Dedifferentiated amniotic fluid mesenchymal stem cell (primary cell): ENCODE results near the gene RAB6A.
"Not testable (repeated sequence)": the region's sequence is repeated elsewhere in the genome, so short reads cannot be mapped to it uniquely, and the experiment has no call there.

ENCODE experiments used
- DNase-seq: peaks from one replicate; pipeline ENCODE4 v3.0.0-alpha.2; 2016; ENCODE audit errors: extremely low spot score

The RAB6A gene

DNA sequence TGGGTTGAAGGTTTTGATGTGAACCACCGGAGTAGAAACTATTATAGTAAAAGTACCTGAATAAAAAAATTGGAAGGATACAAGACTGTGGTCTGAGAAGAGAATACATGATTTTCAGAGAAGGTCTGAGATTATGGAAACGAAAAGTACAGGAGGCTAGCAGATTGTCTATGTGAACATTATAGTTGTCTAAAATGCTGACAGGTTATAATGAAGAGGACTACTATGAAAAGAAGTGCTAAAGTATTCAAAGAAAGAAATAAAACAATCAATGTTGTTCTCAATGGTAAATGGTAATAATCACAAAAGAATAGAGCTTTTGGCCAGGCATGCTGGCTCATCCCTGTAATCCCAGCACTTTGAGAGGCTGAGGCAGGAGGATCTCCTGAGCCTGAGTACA, 34.0 kb downstream of the RAB6A start:
- no peak for DNase-seq

DNA sequence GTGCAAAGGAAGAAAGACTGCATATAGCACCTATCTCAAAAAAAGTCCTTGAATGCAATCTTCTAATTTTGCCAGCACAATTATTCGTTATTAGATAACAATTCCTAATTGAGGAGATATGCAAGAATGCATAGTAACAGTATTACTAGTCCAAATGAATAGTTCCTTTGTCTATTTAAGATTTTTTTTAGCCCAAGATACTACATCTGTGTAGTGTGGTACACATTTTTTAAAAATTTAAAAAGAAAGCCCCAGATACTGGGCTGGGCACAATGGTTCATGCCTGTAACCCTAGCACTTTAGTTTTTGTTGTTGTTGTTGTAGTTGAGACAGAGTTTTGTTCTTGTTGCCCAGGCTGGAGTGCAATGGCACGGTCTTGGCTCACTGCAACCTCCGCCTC, 43.7 kb downstream of the RAB6A start:
- no peak for DNase-seq

DNA sequence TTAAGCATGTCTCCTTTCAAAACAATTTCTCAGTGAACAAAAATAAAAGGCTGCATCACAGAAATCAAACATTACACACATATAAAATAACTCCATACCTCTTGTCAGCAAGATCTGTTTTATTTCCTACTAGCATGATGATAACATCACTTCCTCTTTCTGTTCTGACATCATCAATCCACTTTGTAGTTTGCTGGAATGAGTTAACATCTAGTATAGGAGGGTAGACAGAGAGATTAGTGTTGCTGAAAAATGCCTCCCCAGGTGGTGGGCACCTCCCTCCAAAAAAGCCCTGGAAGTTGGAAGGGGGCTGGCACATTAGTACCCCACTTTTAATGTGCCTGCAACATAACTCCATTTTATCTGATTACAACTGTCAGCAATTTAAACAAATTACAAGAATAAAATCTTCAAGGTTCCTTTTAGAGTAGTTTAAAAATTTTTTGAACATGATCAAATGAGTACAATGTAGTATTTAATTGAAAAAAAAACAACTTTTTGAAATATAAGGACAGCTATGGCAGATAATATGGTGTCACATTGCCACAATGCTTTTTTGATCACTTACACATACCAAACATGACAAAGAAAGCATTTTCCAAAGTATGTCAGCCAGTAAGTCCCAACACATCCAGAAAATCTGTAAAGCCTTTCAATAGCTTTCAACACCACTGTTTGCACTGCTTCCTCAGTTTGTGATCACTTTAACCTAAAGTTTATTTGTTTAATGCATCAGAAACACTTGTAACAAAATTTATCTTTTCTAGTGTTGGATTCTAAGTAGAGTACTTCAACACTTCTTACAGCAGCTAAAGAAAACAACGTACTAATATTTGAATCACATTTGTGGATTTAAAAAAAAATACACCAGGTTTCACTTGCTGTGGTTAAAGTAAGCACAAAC, 44.5 kb downstream of the RAB6A start:
- DNase-seq, result no peak

DNA sequence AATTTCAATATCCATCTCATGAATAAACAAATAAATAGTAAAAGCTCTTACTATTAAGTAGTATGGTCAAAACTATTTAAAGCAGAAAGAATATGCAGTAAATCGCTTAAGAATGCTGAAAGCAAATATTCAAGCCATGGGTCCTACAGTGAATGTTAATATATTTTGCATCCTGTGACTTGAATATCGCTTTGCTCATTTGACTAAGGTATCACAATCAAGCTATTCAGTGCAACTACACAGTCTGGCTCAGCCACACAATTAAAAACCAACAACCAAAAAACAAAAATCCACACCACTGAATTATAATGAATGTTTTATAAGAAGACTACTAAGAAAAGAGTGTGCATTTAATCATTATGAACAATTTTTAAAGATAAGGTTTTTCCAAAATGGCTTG, 45.3 kb downstream of the RAB6A start:
- no peak for DNase-seq

DNA sequence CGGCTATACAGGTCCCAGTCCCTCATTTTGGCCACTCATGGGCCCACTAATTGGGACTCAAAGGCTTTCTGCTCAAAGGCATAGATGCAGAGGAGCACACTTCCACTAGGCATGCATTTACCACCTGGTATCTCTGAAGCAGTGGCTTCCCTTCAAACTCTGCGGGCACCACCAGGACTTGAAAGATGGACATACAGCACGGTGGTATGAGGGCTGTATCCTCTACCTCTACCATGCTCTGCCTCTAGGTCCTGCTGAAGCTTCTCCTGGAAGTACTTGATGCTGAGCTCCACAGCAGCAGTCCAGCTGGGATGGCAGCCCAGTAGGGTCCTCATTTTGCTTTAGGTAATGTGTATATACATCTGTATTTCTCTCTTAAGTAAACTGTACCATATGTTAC, 49.9 kb downstream of the RAB6A start:
- DNase-seq, result no peak

DNA sequence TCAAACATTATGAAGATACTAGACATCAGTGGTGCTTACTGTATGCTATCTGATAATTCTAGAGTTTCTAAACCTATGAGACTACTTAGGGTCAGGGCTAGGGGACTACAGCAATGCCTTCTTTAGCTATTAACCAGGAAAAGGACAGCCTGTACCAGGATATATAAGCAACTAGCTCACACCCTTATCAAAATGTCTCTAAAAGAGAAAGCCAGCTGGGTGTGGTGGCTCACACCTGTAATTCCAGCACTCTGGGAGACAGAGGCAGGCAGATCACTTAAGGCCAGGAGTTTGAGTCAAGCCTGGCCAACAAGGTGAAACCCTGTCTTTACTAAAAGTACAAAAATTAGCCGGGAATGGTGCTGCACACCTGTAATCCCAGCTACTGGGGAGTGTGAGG, 55.8 kb downstream of the RAB6A start:
- DNase-seq, result no peak

DNA sequence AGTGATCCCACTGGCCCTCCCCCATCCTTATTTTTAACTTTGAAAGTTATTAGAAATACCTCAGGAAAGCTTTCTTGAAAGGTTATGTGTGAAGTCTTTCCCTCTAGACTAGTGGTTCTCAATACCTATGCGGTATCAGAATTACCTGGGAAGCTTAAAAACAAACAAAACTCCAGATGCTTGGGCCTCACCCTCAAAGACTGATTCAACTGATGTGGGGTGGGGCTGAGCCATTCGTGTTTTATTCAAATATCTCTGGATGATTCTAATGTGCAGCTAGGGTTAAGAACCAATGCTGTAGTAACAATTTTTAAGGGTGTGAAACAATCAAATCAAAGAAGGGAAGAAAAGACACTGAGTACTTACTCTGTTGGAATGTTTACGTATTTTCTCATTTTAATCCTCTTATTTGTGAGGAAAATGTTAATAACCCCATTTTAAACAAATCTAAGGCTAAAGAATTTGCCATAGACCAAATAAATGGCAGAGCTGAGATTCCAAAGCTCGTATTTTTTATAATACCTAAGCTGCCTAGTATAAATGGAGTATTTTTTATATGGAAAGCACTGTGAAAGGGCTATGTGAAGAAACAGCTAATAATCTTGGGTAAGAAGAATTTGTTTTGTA, 66.9 kb downstream of the RAB6A start:
- no peak for DNase-seq

DNA sequence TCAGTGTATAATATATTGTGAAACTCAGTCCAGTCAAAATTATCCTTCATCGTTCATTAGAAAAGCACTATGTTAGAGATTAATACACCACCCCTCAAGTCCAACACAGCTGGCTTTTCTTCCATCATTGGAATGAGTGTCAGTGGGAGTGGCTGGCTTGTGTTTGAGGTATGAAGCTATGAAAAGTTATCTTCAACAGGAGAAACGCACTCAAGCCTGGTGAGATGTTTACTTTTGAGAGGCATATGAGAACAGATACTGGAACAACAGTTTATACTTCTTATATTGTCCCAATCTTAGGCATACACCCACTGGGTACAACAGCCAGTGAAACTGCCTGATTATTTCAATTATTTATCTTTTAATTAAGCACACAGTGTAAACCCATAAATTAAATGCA, 80.2 kb downstream of the RAB6A start:
- no peak for DNase-seq

DNA sequence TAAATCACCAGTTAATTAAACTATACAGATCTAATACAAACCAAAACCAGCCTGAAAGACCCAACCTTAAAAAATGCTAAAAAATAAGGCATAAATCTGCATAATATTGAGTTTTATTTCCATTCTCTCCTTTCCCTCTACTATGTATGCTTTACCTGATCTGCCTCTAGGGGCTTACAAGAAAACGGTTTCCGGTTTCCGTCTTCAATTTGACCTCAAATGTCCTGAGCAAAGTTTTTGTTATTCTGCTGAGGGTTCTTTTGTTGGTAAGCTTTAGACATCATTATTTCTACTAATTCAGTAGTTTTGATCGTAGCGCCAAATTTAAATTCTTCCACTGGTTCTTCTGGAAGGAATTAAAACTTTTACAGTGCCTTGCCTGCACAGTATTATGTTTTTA, 84.3 kb downstream of the RAB6A start:
- DNase-seq, result not testable (repeated sequence)

DNA sequence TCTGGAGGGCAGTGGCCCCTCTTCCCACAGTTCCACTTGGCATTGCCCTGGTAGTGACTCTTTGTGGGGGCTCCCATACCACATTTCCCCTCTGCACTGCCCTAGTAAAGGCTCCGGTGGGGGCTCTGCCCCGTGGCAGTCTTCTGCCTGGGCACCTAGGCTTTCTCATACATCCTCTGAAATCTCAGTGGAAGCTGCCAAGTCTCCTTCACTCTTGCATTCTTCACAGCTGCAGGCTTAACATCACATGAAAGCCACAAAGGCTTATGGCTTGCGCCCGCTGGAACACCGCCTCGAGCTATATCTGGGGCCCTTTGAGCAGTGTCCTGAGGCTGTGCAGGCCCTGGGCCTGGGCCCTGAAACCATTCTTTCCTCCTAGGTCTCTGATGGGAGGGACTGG, 89.2 kb downstream of the RAB6A start:
- DNase-seq, result no peak

DNA sequence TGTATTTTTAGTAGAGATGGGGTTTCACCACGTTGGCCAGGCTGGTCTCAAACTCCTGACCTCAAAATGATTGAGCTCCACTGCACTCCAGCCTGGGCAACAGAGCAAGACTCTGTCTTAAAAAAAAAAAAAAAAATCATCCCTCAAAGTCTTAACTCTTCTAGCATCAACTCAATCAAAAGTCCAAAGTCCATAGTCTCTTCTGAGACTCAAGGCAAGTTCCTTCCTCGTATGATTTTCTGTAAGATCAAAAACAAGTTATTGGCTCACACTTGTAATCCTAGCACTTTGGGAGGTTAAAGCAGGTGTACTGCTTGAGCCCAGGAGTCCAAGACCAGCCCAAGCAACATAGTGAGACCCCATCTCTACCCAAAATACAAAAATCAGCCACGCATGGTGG, 90.1 kb downstream of the RAB6A start:
- DNase-seq, result no peak

DNA sequence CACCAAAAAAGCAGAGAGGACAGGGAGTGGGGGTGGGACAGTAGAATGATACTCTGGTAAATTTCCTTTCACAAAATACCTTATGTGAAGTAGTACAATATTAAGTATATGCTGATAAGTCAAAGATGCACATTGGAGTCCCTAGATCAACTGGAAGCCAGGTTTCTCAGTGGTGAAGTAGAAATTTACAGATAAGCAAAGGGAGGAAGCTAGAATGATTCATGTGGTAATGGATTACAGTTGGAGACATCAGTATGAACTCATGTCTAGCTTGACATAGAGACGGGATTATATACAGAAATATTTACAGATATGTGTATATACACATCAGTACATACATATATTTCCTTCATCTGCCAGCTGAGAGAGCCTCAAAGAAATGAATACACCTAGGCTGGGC, 93.0 kb downstream of the RAB6A start:
- no peak for DNase-seq

DNA sequence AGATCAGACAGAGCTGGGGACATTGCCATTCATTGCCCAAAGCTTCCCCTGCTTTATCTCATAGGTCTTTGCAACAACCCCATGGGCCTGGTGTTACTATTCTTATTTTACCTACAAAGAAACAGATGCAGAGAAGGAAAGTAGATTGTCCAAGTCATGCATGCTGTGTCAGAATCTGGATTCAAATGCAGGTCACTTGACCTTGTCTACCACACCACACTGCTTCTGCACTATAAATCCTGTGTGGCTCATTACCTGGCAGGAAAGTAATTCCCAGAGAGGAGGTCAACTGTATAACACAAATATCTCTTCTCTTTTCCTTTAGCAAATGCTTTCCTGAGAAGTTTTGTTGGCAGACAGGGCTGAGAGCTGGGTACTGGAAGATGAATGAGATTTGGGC, 96.0 kb downstream of the RAB6A start:
- no peak for DNase-seq

DNA sequence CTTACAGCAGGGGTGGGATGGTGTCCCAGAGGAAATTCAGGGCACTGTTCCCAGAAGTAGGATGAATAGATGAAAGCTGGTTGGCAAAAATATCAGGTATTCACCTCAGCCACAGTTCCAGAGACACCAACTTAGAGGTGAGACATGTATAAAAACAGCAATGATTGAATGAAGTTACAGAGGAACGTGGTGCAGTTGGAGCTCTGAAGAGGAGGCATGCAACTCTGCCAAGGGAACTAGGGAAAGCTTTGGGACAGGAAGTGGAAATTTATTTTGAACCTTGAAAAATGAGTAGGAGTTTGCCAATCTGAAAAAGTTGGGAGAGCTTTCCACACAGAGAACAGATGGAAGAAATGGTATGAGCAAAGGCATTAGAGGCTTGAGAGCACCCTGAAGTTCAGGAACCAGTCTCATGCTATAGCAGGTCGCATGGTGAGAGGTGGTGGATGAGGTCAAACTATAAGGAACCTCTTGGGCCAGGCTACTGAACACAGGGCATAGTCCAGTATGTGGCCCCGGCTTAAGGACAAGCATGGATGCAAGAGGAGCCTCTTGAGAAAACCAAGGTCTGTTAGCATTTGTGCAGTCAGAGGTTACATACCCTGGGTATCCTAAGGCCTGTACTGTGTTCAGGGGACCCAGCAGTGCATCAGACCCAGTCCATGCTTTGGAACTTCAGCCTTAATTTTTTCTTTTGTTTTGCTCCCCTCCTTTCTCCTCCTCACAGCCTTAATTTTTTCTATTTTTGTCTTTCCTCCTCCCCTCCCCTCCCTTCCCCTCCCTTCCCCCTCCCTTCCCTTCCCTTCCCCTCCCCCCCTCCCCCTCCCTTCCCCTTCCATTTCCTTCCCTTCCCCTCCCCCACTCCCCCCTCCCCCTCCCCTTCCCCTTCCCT, 97.0 kb downstream of the RAB6A start:
- DNase-seq, result no peak

DNA sequence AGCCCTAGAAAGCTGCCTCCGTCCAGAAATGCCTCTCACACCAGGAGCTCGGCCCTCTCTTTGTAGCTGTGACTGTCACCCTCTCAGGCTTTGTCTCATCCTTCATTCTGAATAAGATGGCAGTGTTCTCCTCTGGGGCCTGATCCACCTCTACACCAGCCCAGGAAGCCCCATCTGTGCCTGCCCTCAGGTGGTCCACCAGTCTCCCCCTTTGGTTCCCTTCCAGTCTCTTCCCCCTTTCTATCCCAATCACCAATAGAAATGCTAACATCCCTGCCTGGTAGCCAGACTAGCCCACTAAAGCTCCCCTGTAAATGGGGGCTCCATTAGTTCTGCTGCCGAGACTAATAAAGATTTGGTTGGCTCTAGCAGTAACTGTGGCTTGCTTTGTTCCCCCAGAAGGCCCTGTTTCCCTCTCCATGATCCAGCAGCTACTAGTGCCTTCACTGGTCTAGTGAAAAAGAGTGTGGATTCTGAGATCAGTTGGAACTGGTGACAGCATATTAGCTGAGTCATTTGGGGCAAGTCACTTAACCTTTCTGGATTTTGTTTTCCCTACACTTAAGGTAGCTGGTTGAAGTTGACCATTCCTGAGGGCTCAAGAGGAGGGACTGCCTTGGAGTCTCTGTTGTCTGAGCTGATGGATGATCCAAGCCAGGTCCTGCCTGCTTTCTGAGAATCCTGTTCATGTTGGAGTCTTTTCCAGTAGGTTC, 98.3 kb downstream of the RAB6A start:
- DNase-seq, result no peak

DNA sequence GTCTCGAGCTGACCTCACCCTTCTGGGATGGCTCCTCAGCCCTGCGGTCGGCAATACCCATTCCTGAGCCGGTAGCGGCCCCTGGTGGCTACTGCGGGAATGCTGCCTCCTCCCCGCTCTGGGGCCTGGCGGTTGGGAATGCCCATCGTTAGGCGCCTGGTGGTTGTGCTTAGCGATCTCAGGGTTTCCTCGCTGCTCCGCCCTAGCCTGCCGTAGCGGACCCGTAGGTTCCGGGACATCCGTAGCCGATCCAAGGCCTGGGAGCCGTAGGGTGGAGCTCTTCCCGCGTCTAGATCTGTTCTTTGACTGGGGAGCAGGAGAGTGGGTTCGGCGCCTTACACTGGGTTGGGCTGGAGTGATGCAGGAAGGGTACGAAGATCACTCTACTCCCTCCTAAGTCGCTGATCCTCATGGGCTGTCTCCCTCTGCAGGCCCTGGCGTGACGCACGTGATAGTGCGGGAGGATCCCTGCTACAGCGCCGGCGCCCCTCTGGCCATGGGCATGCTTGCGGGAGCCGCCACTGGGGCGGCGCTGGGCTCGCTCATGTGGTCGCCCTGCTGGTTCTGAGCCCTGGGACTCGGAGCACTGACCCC, 99.7 kb downstream of the RAB6A start:
- DNase-seq, result peak; percentile 78

DNA sequence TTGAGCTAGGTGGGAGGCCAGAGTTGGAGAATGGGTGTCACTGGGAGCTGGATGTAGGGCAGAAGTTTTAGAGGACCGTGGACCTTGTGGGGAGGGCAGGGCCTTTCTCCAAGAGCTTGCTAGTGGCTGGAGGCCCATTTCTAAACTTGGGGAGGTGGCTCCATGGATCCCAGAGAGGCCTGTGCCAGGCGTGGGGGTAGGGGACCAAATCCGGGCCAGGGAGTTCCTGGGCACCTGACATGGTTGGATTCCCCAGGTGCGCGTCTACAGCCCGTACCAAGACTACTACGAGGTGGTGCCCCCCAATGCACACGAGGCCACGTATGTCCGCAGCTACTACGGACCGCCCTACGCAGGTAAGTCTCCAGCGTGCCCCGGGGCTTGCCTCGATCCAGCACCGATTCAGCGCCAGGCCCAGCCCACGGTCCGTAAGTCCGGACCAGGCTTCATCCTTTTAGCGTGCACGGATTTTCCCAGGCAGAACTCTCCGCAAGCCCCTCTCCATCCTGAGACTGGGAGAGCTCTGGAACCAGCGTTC, 100.3 kb downstream of the RAB6A start:
- DNase-seq, result no peak

DNA sequence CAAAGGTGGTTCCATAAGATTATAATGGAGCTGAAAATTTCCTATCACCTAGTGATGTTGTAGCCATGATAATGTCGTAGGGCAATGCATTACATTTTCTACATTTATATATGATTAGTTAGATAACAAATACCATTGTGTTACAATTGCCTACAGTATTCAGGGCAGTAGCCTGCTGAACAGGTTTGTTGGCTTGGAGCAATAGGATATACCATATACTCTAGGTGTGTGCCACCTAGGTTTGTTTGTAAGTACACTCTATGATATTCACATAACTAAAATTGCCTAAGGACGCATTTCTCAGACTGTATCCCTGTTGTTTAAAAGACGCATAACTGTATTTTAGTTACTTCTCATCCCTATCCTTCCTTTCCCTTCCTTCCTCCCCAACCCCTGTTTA, 100.9 kb downstream of the RAB6A start:
- no peak for DNase-seq

DNA sequence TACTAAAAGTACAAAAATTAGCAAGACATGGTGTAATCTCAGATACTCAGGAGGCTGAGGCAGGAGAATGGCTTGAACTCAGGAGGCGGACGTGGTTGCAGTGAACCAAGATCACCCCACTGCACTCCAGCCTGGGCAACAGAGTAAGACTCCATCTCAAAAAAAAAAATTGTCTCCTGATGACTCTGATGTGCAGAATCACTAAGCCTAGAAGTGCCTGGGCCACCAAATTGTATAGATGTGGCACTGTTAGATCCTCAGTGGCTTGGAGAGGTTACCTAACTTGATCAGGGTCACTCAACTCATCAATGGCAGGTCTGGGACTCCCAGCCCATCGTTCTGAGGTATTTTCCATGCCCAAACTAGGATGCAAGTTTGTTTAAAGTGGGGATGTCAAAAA, 103.9 kb downstream of the RAB6A start:
- DNase-seq, result no peak

DNA sequence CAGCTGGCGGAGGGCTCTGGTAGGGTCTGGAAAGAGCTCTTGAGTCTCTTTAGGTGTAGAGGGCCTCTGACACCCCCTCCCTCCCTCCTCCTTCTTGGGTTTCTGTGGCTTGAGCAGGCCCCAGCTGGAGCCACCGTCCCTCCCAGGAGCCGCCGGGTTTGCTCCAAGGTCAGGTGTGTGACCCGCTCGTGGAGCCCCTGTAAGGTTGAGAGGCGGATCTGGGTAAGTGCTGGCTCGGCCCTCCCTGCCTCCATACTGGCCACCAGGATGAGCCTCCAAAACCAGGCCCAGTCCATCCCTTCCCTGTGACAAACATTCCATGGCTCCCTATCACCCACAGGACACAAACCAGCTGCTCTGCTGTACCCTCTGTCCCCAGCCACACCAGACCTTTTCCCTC, 105.2 kb downstream of the RAB6A start:
- no peak for DNase-seq

DNA sequence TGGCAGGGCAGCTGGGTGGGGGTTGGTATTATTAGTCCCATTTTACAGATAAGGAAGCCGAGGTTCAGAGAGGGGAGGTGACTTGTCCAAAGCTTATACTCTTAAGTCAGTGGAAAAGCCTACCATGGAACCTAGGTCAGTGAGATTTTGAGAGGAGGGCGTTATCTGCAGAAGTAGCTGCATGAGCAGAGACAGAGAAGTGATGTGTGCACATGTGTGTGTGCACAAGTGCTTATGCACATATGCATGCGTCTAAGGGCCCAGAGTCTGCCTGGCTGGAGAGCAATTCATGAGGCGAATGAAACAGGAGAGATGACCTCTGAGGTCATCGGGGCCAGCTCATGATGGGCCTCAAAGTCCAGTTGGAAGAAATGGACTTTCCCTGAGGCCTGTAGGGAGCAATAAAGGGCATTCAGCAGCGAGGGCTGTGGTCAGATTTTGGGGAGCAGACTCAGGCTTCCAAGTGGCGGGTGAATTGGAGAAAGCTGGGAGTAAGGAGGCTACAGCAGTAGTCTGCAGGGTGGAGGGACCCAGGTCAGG, 106.3 kb downstream of the RAB6A start:
- DNase-seq, result no peak
